ENCODE data around the gene RC3H2.

DNA sequence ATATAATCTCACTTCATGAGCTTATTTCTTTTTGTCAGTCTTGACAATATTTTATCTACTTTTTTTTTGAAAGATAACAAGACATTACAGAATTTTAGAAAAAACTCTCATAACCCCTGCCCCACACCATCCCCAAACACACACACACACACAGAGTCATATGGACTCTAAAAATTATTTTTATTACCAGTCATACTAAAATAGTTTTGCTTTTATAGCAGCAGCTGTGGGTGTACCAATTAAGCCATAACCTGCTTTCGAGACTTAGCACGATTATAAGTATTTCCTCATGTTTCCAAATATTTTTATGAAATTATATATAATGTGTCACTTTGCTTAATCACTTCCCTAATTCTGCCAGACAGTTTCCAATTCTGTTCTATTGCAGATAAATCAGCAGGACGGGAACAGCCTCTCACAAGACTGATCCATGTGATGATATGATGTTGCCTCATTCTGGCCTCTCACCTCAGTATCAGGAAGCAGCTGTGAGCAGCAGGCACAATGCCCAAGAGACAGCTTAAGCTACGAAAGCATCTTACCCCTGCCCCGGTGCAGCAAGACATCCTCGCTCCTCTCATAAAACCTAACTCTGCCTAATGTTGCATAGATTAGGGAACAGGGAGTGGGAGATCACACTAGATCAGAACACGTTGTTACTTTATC is 83.7 kb downstream of the RC3H2 start:
- TF ChIP-seq GABPA (IDR thresholded peaks at IDR 0.05; ENCODE audit: borderline replicate concordance, insufficient read depth, low read length) (no peak), CTCF (IDR thresholded peaks at IDR 0.05; ENCODE audit: control extremely low read depth in 1 of 3, insufficient read depth in 1 of 3, low read depth in 1 of 3, low read length in 3 of 3) (no peak), HDAC6 (IDR thresholded peaks at IDR 0.05; ENCODE audit: low read depth, low read length) (no peak), TAF1 (IDR thresholded peaks at IDR 0.05; ENCODE audit: low read depth, low read length) (no peak), RAD21 (IDR thresholded peaks at IDR 0.05 in 1 of 2, conservative IDR thresholded peaks at IDR 0.05 in 1 of 2; ENCODE audit: low read depth in 2 of 2, low read length in 2 of 2) (no peak), JUN (IDR thresholded peaks at IDR 0.05; ENCODE audit: low read depth, low read length) (no peak), CBX8 (IDR thresholded peaks at IDR 0.05; ENCODE audit: borderline replicate concordance, low read depth, low read length) (no peak), GTF2F1 (IDR thresholded peaks at IDR 0.05; ENCODE audit: borderline replicate concordance, low read depth, low read length) (no peak), RBBP5 (IDR thresholded peaks at IDR 0.05; ENCODE audit: borderline replicate concordance, low read depth, low read length) (no peak)
- TF ChIP-seq, protein P1, sequence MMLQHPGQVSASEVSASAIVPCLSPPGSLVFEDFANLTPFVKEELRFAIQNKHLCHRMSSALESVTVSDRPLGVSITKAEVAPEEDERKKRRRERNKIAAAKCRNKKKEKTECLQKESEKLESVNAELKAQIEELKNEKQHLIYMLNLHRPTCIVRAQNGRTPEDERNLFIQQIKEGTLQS (IDR thresholded peaks at IDR 0.05; ENCODE audit: insufficient read depth, low read depth, low read length) = no peak
